Stimulated activated naive CD4-positive, alpha-beta T cell (primary cell): Measurements from ENCODE around the gene LCN15.
"Not testable (repeated sequence)": the region's sequence is repeated elsewhere in the genome, so short reads cannot be mapped to it uniquely, and the experiment has no call there.

Experiments
- DNase-seq, 6 experiments: peaks; one replicate each; lab custom pipeline; 2025; lab: John Stamatoyannopoulos, UW

Gene LCN15

GRCh38 chr9:136764301-136764891 lies at the start of gene LCN15:
LCN15 (minus strand) TSS chr9:136764518; CDS start chr9:136764488, 30 bp downstream.
- DNase-seq: no peak

- no peak for DNase-seq
Observed at GRCh38 chr9:136808806-136809158, 44.5 kb upstream of the LCN15 start.

GRCh38 chr9:136808075-136808805 lies 43.9 kb upstream of the LCN15 start:
- DNase-seq: peak; percentile 17 to 78 (median 46)

- DNase-seq: peak; percentile 73 to 88 (median 78)
Observed at GRCh38 chr9:136807281-136808074, 43.2 kb upstream of the LCN15 start, which contains the start of gene RABL6. RABL6 (plus strand) TSS chr9:136807948; CDS start chr9:136808197, 249 bp downstream.

- no peak for DNase-seq
Observed at GRCh38 chr9:136806631-136807201, 42.4 kb upstream of the LCN15 start.

- DNase-seq: no peak
Observed at GRCh38 chr9:136806067-136806466, 41.7 kb upstream of the LCN15 start.

GRCh38 chr9:136805207-136805740 lies 41.0 kb upstream of the LCN15 start:
- no peak for DNase-seq

GRCh38 chr9:136804509-136805206 lies 40.3 kb upstream of the LCN15 start:
- DNase-seq: no peak

- DNase-seq: no peak
Observed at GRCh38 chr9:136803551-136804508, 39.5 kb upstream of the LCN15 start.

GRCh38 chr9:136803009-136803550 lies 38.8 kb upstream of the LCN15 start:
- not testable (repeated sequence) for DNase-seq

- no peak for DNase-seq
Observed at GRCh38 chr9:136802321-136802720, 38.0 kb upstream of the LCN15 start.

GRCh38 chr9:136799854-136800657 lies 35.7 kb upstream of the LCN15 start:
- peak; percentile 76 to 95 (median 89) for DNase-seq

GRCh38 chr9:136799079-136799853 lies 34.9 kb upstream of the LCN15 start:
- DNase-seq: no peak

- no peak for DNase-seq
Observed at GRCh38 chr9:136798708-136799078, 34.4 kb upstream of the LCN15 start.

GRCh38 chr9:136796775-136797347 lies 32.5 kb upstream of the LCN15 start:
- not testable (repeated sequence) for DNase-seq

GRCh38 chr9:136796238-136796774 lies 32.0 kb upstream of the LCN15 start, which contains the start of gene CCDC183:
CCDC183 (plus strand) TSS chr9:136796338; CDS start chr9:136796398, 60 bp downstream.
- DNase-seq: peak in 1 of 6 experiments; percentile 13

- no peak for DNase-seq
Observed at GRCh38 chr9:136795000-136795348, 30.7 kb upstream of the LCN15 start.
